SK-N-SH (cell line): ENCODE results near the gene NEK6. TPM values are rescaled to one million over a fixed set of nuclear protein-coding genes. Genes with fewer than 3 reads are reported as not detected.

Experiments used
- CTCF ChIA-PET: fragments of 300-600, 350-600 bp; formaldehyde crosslinking; extraction: SDS; loops from one replicate; lab custom pipeline; 2021; lab: Yijun Ruan, JAX
- POLR2A ChIA-PET: fragments of 350-600 bp; sonication (Branson Sonifier 250); formaldehyde crosslinking; extraction: SDS; loops from one replicate; lab custom pipeline; 2020; ENCODE audit warnings: antibody characterized with exemption, inconsistent platforms; lab: Yijun Ruan, JAX
- DNase-seq: peaks from one replicate; pipeline ENCODE4 v3.0.0; 2012
- H2AFZ ChIP-seq: fragments of 200-600 bp; sonication (generic); 2 replicates; pipeline ENCODE4 v1.8.1; 2016; ENCODE audit warnings: antibody characterized with exemption, mild to moderate bottlenecking, low read depth
- H3F3A ChIP-seq: fragments of 200-600 bp; sonication (generic); replicated peaks from 2 replicates; pipeline ENCODE3; 2016; ENCODE audit warnings: antibody characterized with exemption, mild to moderate bottlenecking; ENCODE audit not compliant: insufficient read depth
- H3K27ac ChIP-seq, 2 experiments: fragments of 200-500 bp in 1 of 2; fragments of 200-600 bp in 1 of 2; sonication (Bioruptor generic) in 1 of 2; sonication (generic), shearing (Covaris generic) in 1 of 2; 2 replicates each; pipeline versions ENCODE4 v1.5.1 to v1.6.1; 2014 to 2016; ENCODE audit warnings: low read depth in 2 of 2, inconsistent platforms in 1 of 2, low read length in 1 of 2, mild to moderate bottlenecking in 1 of 2, mixed read lengths in 1 of 2
- H3K27me3 ChIP-seq: fragments of 200-600 bp; sonication (generic), shearing (Covaris generic); 2 replicates; pipeline ENCODE4 v1.6.1; 2016; ENCODE audit warnings: mixed run types; ENCODE audit not compliant: insufficient read depth
- H3K36me3 ChIP-seq, 2 experiments: fragments of 200-500 bp in 1 of 2; fragments of 200-600 bp in 1 of 2; sonication (Bioruptor generic) in 1 of 2; sonication (generic) in 1 of 2; replicated peaks in 1 of 2; 2 replicates each; pipeline versions ENCODE3 to v1.5.1; 2014 to 2016; ENCODE audit warnings: low read length in 1 of 2, mild to moderate bottlenecking in 1 of 2; ENCODE audit not compliant: insufficient read depth in 2 of 2, control insufficient read depth in 1 of 2
- H3K4me1 ChIP-seq, 2 experiments: fragments of 200-500 bp in 1 of 2; fragments of 200-600 bp in 1 of 2; sonication (Bioruptor generic) in 1 of 2; sonication (generic), shearing (Covaris generic) in 1 of 2; 2 replicates each; pipeline versions ENCODE4 v1.5.1 to v1.6.1; 2014 to 2016; ENCODE audit warnings: low read depth in 1 of 2, low read length in 1 of 2, mixed run types in 1 of 2; ENCODE audit not compliant: insufficient read depth in 2 of 2, control insufficient read depth in 1 of 2
- H3K4me2 ChIP-seq: fragments of 200-600 bp; sonication (generic), shearing (Covaris generic); 2 replicates; pipeline ENCODE4 v1.6.1; 2017; ENCODE audit warnings: mixed run types
- H3K4me3 ChIP-seq, 2 experiments: fragments of 200-500 bp in 1 of 2; fragments of 200-600 bp in 1 of 2; sonication (Bioruptor generic) in 1 of 2; sonication (generic), shearing (Covaris generic) in 1 of 2; 2 replicates each; pipeline versions ENCODE4 v1.5.1 to v1.8.1; 2014 to 2016; ENCODE audit warnings: low read depth in 2 of 2, inconsistent platforms in 1 of 2, low read length in 1 of 2, mild to moderate bottlenecking in 1 of 2, mixed read lengths in 1 of 2, moderate library complexity in 1 of 2
- H3K79me2 ChIP-seq: fragments of 200-600 bp; sonication (generic); 2 replicates; pipeline ENCODE4 v1.8.1; 2017; ENCODE audit warnings: mild to moderate bottlenecking; ENCODE audit not compliant: insufficient read depth
- H3K9ac ChIP-seq: fragments of 200-600 bp; sonication (generic); 2 replicates; pipeline ENCODE4 v1.6.1; 2017; ENCODE audit warnings: mixed run types
- H3K9me2 ChIP-seq: fragments of 200-600 bp; sonication (generic); 2 replicates; pipeline ENCODE4 v1.6.1; 2017; ENCODE audit warnings: mixed run types
- H3K9me3 ChIP-seq: fragments of 200-600 bp; sonication (generic); 2 replicates; pipeline ENCODE4 v1.6.1; 2017; ENCODE audit warnings: mixed run types, mild to moderate bottlenecking, moderate library complexity
- H4K20me1 ChIP-seq: fragments of 200-600 bp; sonication (generic); 2 replicates; pipeline ENCODE4 v1.6.1; 2017; ENCODE audit warnings: mild to moderate bottlenecking, mixed run types; ENCODE audit not compliant: insufficient read depth
- CHD2 ChIP-seq: fragments of 150-350 bp; IDR thresholded peaks from 2 replicates; pipeline ENCODE4 v1.6.1; 2018; ENCODE audit warnings: low read length; ENCODE audit not compliant: partially characterized antibody
- EP300 ChIP-seq, 2 experiments: IDR thresholded peaks; 2 replicates each; pipeline versions ENCODE4 v1.4.0 to v1.6.1; 2012; ENCODE audit warnings: borderline replicate concordance in 1 of 2, low read depth in 1 of 2, low read length in 1 of 2
- EZH2phosphoT487 ChIP-seq: fragments of 200-600 bp; sonication (generic); IDR thresholded peaks from 2 replicates; pipeline ENCODE4 v1.6.1; 2017; ENCODE audit warnings: low read depth, mixed run types, mild to moderate bottlenecking, antibody characterized with exemption, moderate library complexity, borderline replicate concordance
- FOXJ3 ChIP-seq: sonication (generic); formaldehyde crosslinking; IDR thresholded peaks from 2 replicates; pipeline ENCODE4 v1.5.1; 2020; ENCODE audit warnings: mild to moderate bottlenecking, missing genetic modification reagents
- FOXM1 ChIP-seq: IDR thresholded peaks from 2 replicates; pipeline ENCODE4 v1.4.0; 2012; ENCODE audit warnings: low read depth, mild to moderate bottlenecking
- GABPA ChIP-seq: IDR thresholded peaks from 2 replicates; pipeline ENCODE4 v1.4.0; 2012; ENCODE audit warnings: low read depth, mild to moderate bottlenecking
- GATA2 ChIP-seq: sonication (generic); formaldehyde crosslinking; IDR thresholded peaks from 2 replicates; pipeline ENCODE4 v1.5.0; 2020; ENCODE audit warnings: mild to moderate bottlenecking, missing genetic modification reagents
- IRF3 ChIP-seq: fragments of 150-350 bp; IDR thresholded peaks from 2 replicates; pipeline ENCODE4 v1.6.1; 2016; ENCODE audit warnings: mild to moderate bottlenecking, low read depth, low read length
- JUND ChIP-seq: IDR thresholded peaks from 2 replicates; pipeline ENCODE4 v1.4.0; 2012
- MAX ChIP-seq: IDR thresholded peaks from 2 replicates; pipeline ENCODE4 v1.4.0; 2012; ENCODE audit warnings: low read depth
- NFIC ChIP-seq: IDR thresholded peaks from 2 replicates; pipeline ENCODE4 v1.4.0; 2012; ENCODE audit warnings: borderline replicate concordance
- NRF1 ChIP-seq: IDR thresholded peaks from 2 replicates; pipeline ENCODE4 v1.6.1; 2012; ENCODE audit warnings: low read depth, mild to moderate bottlenecking, low read length
- RCOR1 ChIP-seq: fragments of 150-350 bp; IDR thresholded peaks from 2 replicates; pipeline ENCODE4 v1.6.1; 2017; ENCODE audit warnings: antibody characterized with exemption, low read length
- REST ChIP-seq: IDR thresholded peaks from 2 replicates; pipeline ENCODE4 v1.6.1; 2012; ENCODE audit warnings: mild to moderate bottlenecking, low read depth, low read length, moderate library complexity
- RFX5 ChIP-seq: IDR thresholded peaks from 2 replicates; pipeline ENCODE4 v1.6.1; 2012; ENCODE audit warnings: mild to moderate bottlenecking, improper control_type of control experiment, low read length
- RXRA ChIP-seq: IDR thresholded peaks from 2 replicates; pipeline ENCODE4 v1.4.0; 2012; ENCODE audit warnings: low read depth, mild to moderate bottlenecking, borderline replicate concordance
- TAF1 ChIP-seq: IDR thresholded peaks from 2 replicates; pipeline ENCODE4 v1.6.1; 2012; ENCODE audit warnings: low read depth, mild to moderate bottlenecking, low read length, moderate library complexity, borderline replicate concordance
- USF1 ChIP-seq: IDR thresholded peaks from 2 replicates; pipeline ENCODE4 v1.4.0; 2012; ENCODE audit warnings: low read depth, borderline replicate concordance
- USF2 ChIP-seq: fragments of 150-350 bp; IDR thresholded peaks from 2 replicates; pipeline ENCODE4 v1.6.1; 2017; ENCODE audit warnings: antibody characterized with exemption, low read length, low read depth, borderline replicate concordance
- ZBTB33 ChIP-seq: IDR thresholded peaks from 2 replicates; pipeline ENCODE4 v1.4.0; 2012; ENCODE audit warnings: low read depth, borderline replicate concordance
- WGBS: methylation state at CpG from one replicate; pipeline ENCODE4 v1.1.6; 2017; ENCODE audit warnings: low lambda C conversion rate; 5-methylcytosine and 5-hydroxymethylcytosine counted together
- polyA plus RNA-seq, 3 experiments: library from polyadenylated mRNA; depleted of rRNA; stranded (reverse); fragments of >200 nt; gene quantifications; 2 replicates each; pipeline ENCODE4 v1.2.3, GENCODE V29; 2012

NEK6 gene
- polyA plus RNA-seq, 1 of the 3 experiments (the other 2 are of a cell fraction), result 89.8 TPM

- no peak for DNase-seq
- no peak overlapping the region for H3K4me3 ChIP-seq
- ChIA-PET POLR2A (interaction anchor here (1.3 kb wide), 1 partner anchor 13 kb away, joined by 6 read pairs; no protein-coding TSS in a partner anchor), CTCF (interaction anchor here (0.7 to 10.0 kb wide), 15 partner anchors 10 to 687 kb away, joined by 3 to 87 read pairs (median 5); no protein-coding TSS in a partner anchor)
- no peak for TF ChIP-seq ZBTB33
- no peak for TF ChIP-seq REST
- no peak for TF ChIP-seq RXRA
- TF ChIP-seq TAF1, result no peak
- TF ChIP-seq RFX5, result no peak
- TF ChIP-seq RCOR1, result no peak
- TF ChIP-seq IRF3, result no peak
- TF ChIP-seq MAX, result no peak
- no peak for TF ChIP-seq GATA2 (CRISPR knock-in tag)
- TF ChIP-seq FOXJ3 (CRISPR knock-in tag), result no peak
- no peak for TF ChIP-seq FOXM1
- no peak for TF ChIP-seq CHD2
- no peak for TF ChIP-seq JUND
- no peak for TF ChIP-seq GABPA
- no peak for TF ChIP-seq EZH2phosphoT487
- TF ChIP-seq USF1, result no peak
- no peak for TF ChIP-seq USF2
- no peak for TF ChIP-seq EP300 (IDR thresholded peaks at IDR 0.05; ENCODE audit: borderline replicate concordance in 1 of 2, low read depth in 1 of 2, low read length in 1 of 2)
- no peak for TF ChIP-seq NFIC
- TF ChIP-seq NRF1, result no peak
- peaks cover 33 to 43% of the 10 kb centered on the region in 2 experiments for H3K4me1 ChIP-seq
- peaks cover 83% of the 10 kb centered on the region for H4K20me1 ChIP-seq
- no peaks in the 10 kb centered on the region for H3K9me3 ChIP-seq
- peaks cover 7 to 11% of the 10 kb centered on the region in 2 experiments for H3K36me3 ChIP-seq
- 97% methylated on average over 12 of the region's 12 CpGs for WGBS
- no peak overlapping the region for H3K4me2 ChIP-seq
- no peaks in the 10 kb centered on the region for H3K9me2 ChIP-seq
- no peaks in the 10 kb centered on the region for H3K27me3 ChIP-seq
- peaks cover 25% of the 10 kb centered on the region for H3F3A ChIP-seq
- H3K79me2 ChIP-seq, result peaks cover 91% of the 10 kb centered on the region
- no peak overlapping the region for H2AFZ ChIP-seq
- no peak overlapping the region for H3K9ac ChIP-seq
- H3K27ac ChIP-seq, result no peak overlapping the region
These were observed 130.7 kb downstream of the NEK6 start for GRCh38 chr9:124388275-124389048.
